Liver (tissue), 9 donors: ENCODE data around the gene MEGF11. TPM values are rescaled to one million over a fixed set of nuclear protein-coding genes. Genes with fewer than 3 reads are reported as not detected.

ENCODE experiments used
- DNase-seq: peaks from one replicate; pipeline ENCODE4 v3.0.0-alpha.2; 2017; ENCODE audit warnings: low spot score
- H3K27ac ChIP-seq, 2 donors: one replicate each; pipeline ENCODE4 v1.7.0; 2013; ENCODE audit warnings: inconsistent platforms in 2 of 2, low read length in 2 of 2, control low read depth in 1 of 2, low read depth in 1 of 2, mild to moderate bottlenecking in 1 of 2
- H3K27me3 ChIP-seq, 4 donors: one replicate each; pipeline versions ENCODE4 v1.6.1 to v1.7.0; 2013; ENCODE audit warnings: low read length in 3 of 4, inconsistent platforms in 1 of 4, mild to moderate bottlenecking in 1 of 4, moderate library complexity in 1 of 4; ENCODE audit not compliant: control insufficient read depth in 4 of 4, insufficient read depth in 4 of 4
- H3K36me3 ChIP-seq, 4 donors: one replicate each; pipeline versions ENCODE4 v1.6.1 to v1.7.0; 2013; ENCODE audit warnings: low read length in 3 of 4, mild to moderate bottlenecking in 3 of 4, low read depth in 1 of 4, moderate library complexity in 1 of 4; ENCODE audit not compliant: control insufficient read depth in 4 of 4, insufficient read depth in 3 of 4
- H3K4me1 ChIP-seq, 4 donors: one replicate each; pipeline versions ENCODE4 v1.6.1 to v1.7.0; 2013; ENCODE audit warnings: low read length in 3 of 4, mild to moderate bottlenecking in 3 of 4, moderate library complexity in 1 of 4; ENCODE audit not compliant: control insufficient read depth in 4 of 4, insufficient read depth in 4 of 4
- H3K4me3 ChIP-seq, 3 donors: one replicate each; pipeline versions ENCODE4 v1.6.1 to v1.7.0; 2013; ENCODE audit warnings: low read length in 3 of 3, control low read depth in 1 of 3, low read depth in 1 of 3, mild to moderate bottlenecking in 1 of 3
- H3K9ac ChIP-seq, 2 donors: one replicate each; pipeline ENCODE4 v1.7.0; 2013; ENCODE audit warnings: low read length in 2 of 2, mild to moderate bottlenecking in 2 of 2, moderate library complexity in 2 of 2, control low read depth in 1 of 2, low read depth in 1 of 2
- H3K9me3 ChIP-seq, 4 donors: one replicate each; pipeline versions ENCODE4 v1.6.1 to v1.7.0; 2013; ENCODE audit warnings: low read length in 3 of 4; ENCODE audit not compliant: control insufficient read depth in 4 of 4
- EGR1 ChIP-seq, 2 donors: IDR thresholded peaks; 2 replicates each; pipeline ENCODE4 v1.6.1; 2016 to 2018; ENCODE audit warnings: antibody characterized with exemption in 2 of 2, low read depth in 2 of 2
- FOXA1 ChIP-seq: IDR thresholded peaks from 2 replicates; pipeline ENCODE4 v1.6.1; 2016; ENCODE audit warnings: antibody characterized with exemption
- FOXA2 ChIP-seq: IDR thresholded peaks from 2 replicates; pipeline ENCODE4 v1.6.1; 2016; ENCODE audit warnings: antibody characterized with exemption
- GABPA ChIP-seq, 2 donors: IDR thresholded peaks in 1 of 2; conservative IDR thresholded peaks in 1 of 2; 2 replicates each; pipeline ENCODE4 v1.6.1; 2016; ENCODE audit warnings: antibody characterized with exemption in 2 of 2, mild to moderate bottlenecking in 1 of 2, moderate library complexity in 1 of 2
- HNF4A ChIP-seq, 2 donors: conservative IDR thresholded peaks; 2 replicates each; pipeline ENCODE4 v1.6.1; 2016; ENCODE audit warnings: antibody characterized with exemption in 2 of 2, mild to moderate bottlenecking in 2 of 2
- HNF4G ChIP-seq: IDR thresholded peaks from 2 replicates; pipeline ENCODE4 v1.6.1; 2016; ENCODE audit warnings: antibody characterized with exemption
- JUND ChIP-seq, 2 donors: IDR thresholded peaks; 2 replicates each; pipeline ENCODE4 v1.6.1; 2016; ENCODE audit warnings: antibody characterized with exemption in 2 of 2
- NR2F2 ChIP-seq: IDR thresholded peaks from 2 replicates; pipeline ENCODE4 v1.6.1; 2016; ENCODE audit warnings: antibody characterized with exemption
- RAD21 ChIP-seq, 2 donors: IDR thresholded peaks; 2 replicates each; pipeline ENCODE4 v1.6.1; 2016; ENCODE audit warnings: antibody characterized with exemption in 2 of 2, mild to moderate bottlenecking in 2 of 2
- RXRA ChIP-seq, 2 donors: IDR thresholded peaks; 2 replicates each; pipeline ENCODE4 v1.6.1; 2017 to 2018; ENCODE audit warnings: antibody characterized with exemption in 2 of 2, mild to moderate bottlenecking in 1 of 2
- SP1 ChIP-seq: IDR thresholded peaks from 2 replicates; pipeline ENCODE4 v1.6.1; 2018; ENCODE audit warnings: antibody characterized with exemption, mild to moderate bottlenecking
- TAF1 ChIP-seq: conservative IDR thresholded peaks from 2 replicates; pipeline ENCODE4 v1.6.1; 2016; ENCODE audit warnings: antibody characterized with exemption, mild to moderate bottlenecking
- YY1 ChIP-seq: IDR thresholded peaks from 2 replicates; pipeline ENCODE4 v1.6.1; 2016; ENCODE audit warnings: antibody characterized with exemption, mild to moderate bottlenecking
- WGBS: extraction: QIAGEN DNeasy Blood & Tissue Kit; methylation state at CpG from one replicate; pipeline ENCODE4 v1.1.7; 2013; 5-methylcytosine and 5-hydroxymethylcytosine counted together
- polyA plus RNA-seq, 2 donors: library from polyadenylated mRNA; stranded (reverse) in 1 of 2; unstranded in 1 of 2; fragments of 200-250 nt in 1 of 2; fragments of >200 nt in 1 of 2; fragmentation: Nextera tagmentation in 1 of 2; extraction: Ambion mirVana in 1 of 2; gene quantifications; one replicate each; pipeline versions ENCODE4 v1.2.1 to v1.2.3, GENCODE V29; 2013 to 2015
- total RNA-seq, 2 donors: library from RNA; depleted of rRNA; stranded (reverse); fragments of >200 nt; gene quantifications; one replicate each; pipeline ENCODE4 v1.2.3, GENCODE V29; 2014
- TF ChIP-seq, protein P1 (sequence below): fragments of 150-350 bp; IDR thresholded peaks from 2 replicates; pipeline ENCODE4 v1.5.1; 2017; ENCODE audit warnings: improper control_type of control experiment, low read depth, low read length; ENCODE audit not compliant: missing input control
- TF ChIP-seq, protein P2 (sequence below): IDR thresholded peaks from 2 replicates; pipeline ENCODE4 v1.6.1; 2016; ENCODE audit warnings: antibody characterized with exemption
- TF ChIP-seq, protein P3 (sequence below): IDR thresholded peaks from 2 replicates; pipeline ENCODE4 v1.6.1; 2016; ENCODE audit warnings: antibody characterized with exemption
- TF ChIP-seq, protein P4 (sequence below): IDR thresholded peaks from 2 replicates; pipeline ENCODE4 v1.6.1; 2016; ENCODE audit warnings: antibody characterized with exemption
- TF ChIP-seq, protein P5 (sequence below): IDR thresholded peaks from 2 replicates; pipeline ENCODE4 v1.6.1; 2016; ENCODE audit warnings: antibody characterized with exemption, mild to moderate bottlenecking
- donor health status: healthy.
- donor health status: healthy.
- donor health status: healthy.
- donor health status: healthy.
- donor health status: healthy.

Gene MEGF11
- total and polyA plus RNA-seq, 4 donors = under 0.01 to 0.51 (median 0.03) TPM; not detected in 1

DNA sequence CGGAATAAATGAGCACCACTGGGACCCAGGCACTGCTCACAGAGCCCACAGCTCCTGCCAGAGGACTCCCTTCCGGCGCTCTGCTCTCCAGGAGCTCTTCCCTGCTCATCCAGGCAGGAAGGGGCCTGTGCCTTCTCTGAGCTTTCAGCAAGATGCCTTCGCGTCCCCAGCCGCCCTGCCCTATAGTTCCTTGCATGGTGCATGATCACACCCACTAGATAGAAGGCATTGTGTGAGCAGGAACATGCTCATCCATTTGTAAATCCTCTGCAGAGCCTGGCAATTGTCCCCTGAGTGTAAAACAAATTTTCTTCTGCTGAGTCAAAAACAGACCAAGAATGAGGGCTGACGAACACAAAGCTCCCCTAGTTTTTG lies 181.6 kb downstream of the MEGF11 start:
- no peaks in the 10 kb centered on the region for H3K4me1 ChIP-seq
- no peaks in the 10 kb centered on the region for H3K9me3 ChIP-seq
- no peak for DNase-seq
- 88% methylated on average over 7 of the region's 7 CpGs for WGBS
- H3K27ac ChIP-seq = no peak overlapping the region
- no peak overlapping the region for H3K9ac ChIP-seq
- H3K27me3 ChIP-seq = no peaks in the 10 kb centered on the region
- no peak overlapping the region for H3K4me3 ChIP-seq
- H3K36me3 ChIP-seq = no peaks in the 10 kb centered on the region
- no peak for TF ChIP-seq YY1
- no peak for TF ChIP-seq FOXA1
- TF ChIP-seq, protein P1, sequence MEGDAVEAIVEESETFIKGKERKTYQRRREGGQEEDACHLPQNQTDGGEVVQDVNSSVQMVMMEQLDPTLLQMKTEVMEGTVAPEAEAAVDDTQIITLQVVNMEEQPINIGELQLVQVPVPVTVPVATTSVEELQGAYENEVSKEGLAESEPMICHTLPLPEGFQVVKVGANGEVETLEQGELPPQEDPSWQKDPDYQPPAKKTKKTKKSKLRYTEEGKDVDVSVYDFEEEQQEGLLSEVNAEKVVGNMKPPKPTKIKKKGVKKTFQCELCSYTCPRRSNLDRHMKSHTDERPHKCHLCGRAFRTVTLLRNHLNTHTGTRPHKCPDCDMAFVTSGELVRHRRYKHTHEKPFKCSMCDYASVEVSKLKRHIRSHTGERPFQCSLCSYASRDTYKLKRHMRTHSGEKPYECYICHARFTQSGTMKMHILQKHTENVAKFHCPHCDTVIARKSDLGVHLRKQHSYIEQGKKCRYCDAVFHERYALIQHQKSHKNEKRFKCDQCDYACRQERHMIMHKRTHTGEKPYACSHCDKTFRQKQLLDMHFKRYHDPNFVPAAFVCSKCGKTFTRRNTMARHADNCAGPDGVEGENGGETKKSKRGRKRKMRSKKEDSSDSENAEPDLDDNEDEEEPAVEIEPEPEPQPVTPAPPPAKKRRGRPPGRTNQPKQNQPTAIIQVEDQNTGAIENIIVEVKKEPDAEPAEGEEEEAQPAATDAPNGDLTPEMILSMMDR = no peak
- TF ChIP-seq RXRA (IDR thresholded peaks at IDR 0.05) = no peak
- TF ChIP-seq, protein P2, sequence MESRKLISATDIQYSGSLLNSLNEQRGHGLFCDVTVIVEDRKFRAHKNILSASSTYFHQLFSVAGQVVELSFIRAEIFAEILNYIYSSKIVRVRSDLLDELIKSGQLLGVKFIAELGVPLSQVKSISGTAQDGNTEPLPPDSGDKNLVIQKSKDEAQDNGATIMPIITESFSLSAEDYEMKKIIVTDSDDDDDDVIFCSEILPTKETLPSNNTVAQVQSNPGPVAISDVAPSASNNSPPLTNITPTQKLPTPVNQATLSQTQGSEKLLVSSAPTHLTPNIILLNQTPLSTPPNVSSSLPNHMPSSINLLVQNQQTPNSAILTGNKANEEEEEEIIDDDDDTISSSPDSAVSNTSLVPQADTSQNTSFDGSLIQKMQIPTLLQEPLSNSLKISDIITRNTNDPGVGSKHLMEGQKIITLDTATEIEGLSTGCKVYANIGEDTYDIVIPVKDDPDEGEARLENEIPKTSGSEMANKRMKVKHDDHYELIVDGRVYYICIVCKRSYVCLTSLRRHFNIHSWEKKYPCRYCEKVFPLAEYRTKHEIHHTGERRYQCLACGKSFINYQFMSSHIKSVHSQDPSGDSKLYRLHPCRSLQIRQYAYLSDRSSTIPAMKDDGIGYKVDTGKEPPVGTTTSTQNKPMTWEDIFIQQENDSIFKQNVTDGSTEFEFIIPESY = no peak
- no peak for TF ChIP-seq GABPA (IDR thresholded peaks at IDR 0.05 in 1 of 2, conservative IDR thresholded peaks at IDR 0.05 in 1 of 2)
- no peak for TF ChIP-seq HNF4G
- TF ChIP-seq, protein P3, sequence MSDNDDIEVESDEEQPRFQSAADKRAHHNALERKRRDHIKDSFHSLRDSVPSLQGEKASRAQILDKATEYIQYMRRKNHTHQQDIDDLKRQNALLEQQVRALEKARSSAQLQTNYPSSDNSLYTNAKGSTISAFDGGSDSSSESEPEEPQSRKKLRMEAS = no peak
- no peak for TF ChIP-seq SP1
- TF ChIP-seq RAD21 (IDR thresholded peaks at IDR 0.05) = no peak
- TF ChIP-seq FOXA2 = no peak
- TF ChIP-seq JUND (IDR thresholded peaks at IDR 0.05) = no peak
- TF ChIP-seq HNF4A (conservative IDR thresholded peaks at IDR 0.05) = no peak
- no peak for TF ChIP-seq NR2F2
- TF ChIP-seq, protein P4, sequence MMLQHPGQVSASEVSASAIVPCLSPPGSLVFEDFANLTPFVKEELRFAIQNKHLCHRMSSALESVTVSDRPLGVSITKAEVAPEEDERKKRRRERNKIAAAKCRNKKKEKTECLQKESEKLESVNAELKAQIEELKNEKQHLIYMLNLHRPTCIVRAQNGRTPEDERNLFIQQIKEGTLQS = no peak
- no peak for TF ChIP-seq TAF1
- TF ChIP-seq, protein P5, sequence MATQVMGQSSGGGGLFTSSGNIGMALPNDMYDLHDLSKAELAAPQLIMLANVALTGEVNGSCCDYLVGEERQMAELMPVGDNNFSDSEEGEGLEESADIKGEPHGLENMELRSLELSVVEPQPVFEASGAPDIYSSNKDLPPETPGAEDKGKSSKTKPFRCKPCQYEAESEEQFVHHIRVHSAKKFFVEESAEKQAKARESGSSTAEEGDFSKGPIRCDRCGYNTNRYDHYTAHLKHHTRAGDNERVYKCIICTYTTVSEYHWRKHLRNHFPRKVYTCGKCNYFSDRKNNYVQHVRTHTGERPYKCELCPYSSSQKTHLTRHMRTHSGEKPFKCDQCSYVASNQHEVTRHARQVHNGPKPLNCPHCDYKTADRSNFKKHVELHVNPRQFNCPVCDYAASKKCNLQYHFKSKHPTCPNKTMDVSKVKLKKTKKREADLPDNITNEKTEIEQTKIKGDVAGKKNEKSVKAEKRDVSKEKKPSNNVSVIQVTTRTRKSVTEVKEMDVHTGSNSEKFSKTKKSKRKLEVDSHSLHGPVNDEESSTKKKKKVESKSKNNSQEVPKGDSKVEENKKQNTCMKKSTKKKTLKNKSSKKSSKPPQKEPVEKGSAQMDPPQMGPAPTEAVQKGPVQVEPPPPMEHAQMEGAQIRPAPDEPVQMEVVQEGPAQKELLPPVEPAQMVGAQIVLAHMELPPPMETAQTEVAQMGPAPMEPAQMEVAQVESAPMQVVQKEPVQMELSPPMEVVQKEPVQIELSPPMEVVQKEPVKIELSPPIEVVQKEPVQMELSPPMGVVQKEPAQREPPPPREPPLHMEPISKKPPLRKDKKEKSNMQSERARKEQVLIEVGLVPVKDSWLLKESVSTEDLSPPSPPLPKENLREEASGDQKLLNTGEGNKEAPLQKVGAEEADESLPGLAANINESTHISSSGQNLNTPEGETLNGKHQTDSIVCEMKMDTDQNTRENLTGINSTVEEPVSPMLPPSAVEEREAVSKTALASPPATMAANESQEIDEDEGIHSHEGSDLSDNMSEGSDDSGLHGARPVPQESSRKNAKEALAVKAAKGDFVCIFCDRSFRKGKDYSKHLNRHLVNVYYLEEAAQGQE = no peak
- TF ChIP-seq EGR1 (IDR thresholded peaks at IDR 0.05; ENCODE audit: low read depth in 2 of 2) = no peak
